Measurements from ENCODE around the gene PON1.

DNA sequence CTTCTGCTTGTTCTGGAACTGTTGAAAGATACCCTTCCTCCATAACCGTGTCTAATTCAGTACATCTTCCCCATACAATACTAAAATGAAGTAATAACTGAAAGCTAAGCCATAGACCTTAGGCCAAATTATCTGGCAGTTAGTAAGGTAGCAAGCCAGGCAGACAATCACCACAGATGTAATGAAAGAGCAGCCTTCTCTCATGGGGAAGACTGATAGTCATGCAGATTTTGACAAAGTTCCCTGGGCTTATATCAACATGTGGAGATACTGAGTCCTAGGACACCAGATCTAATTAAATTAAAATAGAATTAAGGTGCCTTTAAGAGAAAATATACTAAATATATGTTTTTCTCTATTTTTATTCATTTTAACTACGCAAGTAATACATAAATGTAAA lies 61.5 kb downstream of the PON1 start:
- TF ChIP-seq, protein P1, sequence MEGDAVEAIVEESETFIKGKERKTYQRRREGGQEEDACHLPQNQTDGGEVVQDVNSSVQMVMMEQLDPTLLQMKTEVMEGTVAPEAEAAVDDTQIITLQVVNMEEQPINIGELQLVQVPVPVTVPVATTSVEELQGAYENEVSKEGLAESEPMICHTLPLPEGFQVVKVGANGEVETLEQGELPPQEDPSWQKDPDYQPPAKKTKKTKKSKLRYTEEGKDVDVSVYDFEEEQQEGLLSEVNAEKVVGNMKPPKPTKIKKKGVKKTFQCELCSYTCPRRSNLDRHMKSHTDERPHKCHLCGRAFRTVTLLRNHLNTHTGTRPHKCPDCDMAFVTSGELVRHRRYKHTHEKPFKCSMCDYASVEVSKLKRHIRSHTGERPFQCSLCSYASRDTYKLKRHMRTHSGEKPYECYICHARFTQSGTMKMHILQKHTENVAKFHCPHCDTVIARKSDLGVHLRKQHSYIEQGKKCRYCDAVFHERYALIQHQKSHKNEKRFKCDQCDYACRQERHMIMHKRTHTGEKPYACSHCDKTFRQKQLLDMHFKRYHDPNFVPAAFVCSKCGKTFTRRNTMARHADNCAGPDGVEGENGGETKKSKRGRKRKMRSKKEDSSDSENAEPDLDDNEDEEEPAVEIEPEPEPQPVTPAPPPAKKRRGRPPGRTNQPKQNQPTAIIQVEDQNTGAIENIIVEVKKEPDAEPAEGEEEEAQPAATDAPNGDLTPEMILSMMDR (IDR thresholded peaks at IDR 0.05), result no peak
- no peak for TF ChIP-seq EZH2 (IDR thresholded peaks at IDR 0.05; ENCODE audit: borderline replicate concordance, insufficient read depth, low read depth, low read length, poor library complexity, severe bottlenecking)
